CD4-positive, alpha-beta T cell treated with Interferon gamma for 1 hour (primary cell): ENCODE data around the gene DNAJB4.
A peak's percentile ranks its signal among the peaks of the same experiment; 100 is the strongest.
"Not testable (repeated sequence)": the region's sequence is repeated elsewhere in the genome, so short reads cannot be mapped to it uniquely, and the experiment has no call there.

ENCODE experiments used
- DNase-seq: peaks from one replicate; pipeline ENCODE4 v3.0.0-alpha.2; 2020

DNAJB4 gene

GRCh38 chr1:78004719-78005447 lies at the start of gene DNAJB4:
DNAJB4 (plus strand) TSS chr1:78004939; CDS start chr1:78005111, 172 bp downstream.
- DNase-seq = peak; percentile 83

- DNase-seq = no peak
These were observed 49.0 kb upstream of the DNAJB4 start for GRCh38 chr1:77955709-77956108.

- no peak for DNase-seq
These were observed 48.3 kb upstream of the DNAJB4 start for GRCh38 chr1:77956464-77956863.

GRCh38 chr1:77958391-77958790 lies 46.3 kb upstream of the DNAJB4 start:
- DNase-seq = no peak

GRCh38 chr1:77958850-77959249 lies 45.9 kb upstream of the DNAJB4 start:
- DNase-seq = no peak

- DNase-seq = no peak
These were observed 43.3 kb upstream of the DNAJB4 start for GRCh38 chr1:77961392-77961791.

GRCh38 chr1:77966291-77966690 lies 38.4 kb upstream of the DNAJB4 start:
- DNase-seq = no peak

GRCh38 chr1:77970192-77970591 lies 34.5 kb upstream of the DNAJB4 start:
- no peak for DNase-seq

GRCh38 chr1:77972080-77972479 lies 32.7 kb upstream of the DNAJB4 start:
- DNase-seq = no peak

- no peak for DNase-seq
These were observed 29.4 kb upstream of the DNAJB4 start for GRCh38 chr1:77975386-77975785.

- no peak for DNase-seq
These were observed 28.8 kb upstream of the DNAJB4 start for GRCh38 chr1:77975907-77976306.

GRCh38 chr1:77976433-77977076 lies 28.2 kb upstream of the DNAJB4 start:
- no peak for DNase-seq

GRCh38 chr1:77977989-77978292 lies 26.8 kb upstream of the DNAJB4 start:
- no peak for DNase-seq

GRCh38 chr1:77978293-77978968 lies 26.3 kb upstream of the DNAJB4 start:
- DNase-seq = peak; percentile 84

GRCh38 chr1:77978969-77979876 lies 25.5 kb upstream of the DNAJB4 start, which contains the start of gene FUBP1:
FUBP1 (minus strand) TSS chr1:77979072; CDS start chr1:77979004, 68 bp downstream.
- peak; percentile 96 for DNase-seq

GRCh38 chr1:77983352-77983996 lies 21.3 kb upstream of the DNAJB4 start:
- not testable (repeated sequence) for DNase-seq

- DNase-seq = no peak
These were observed 20.8 kb upstream of the DNAJB4 start for GRCh38 chr1:77983997-77984355.

GRCh38 chr1:77984629-77985028 lies 20.1 kb upstream of the DNAJB4 start:
- DNase-seq = no peak

- no peak for DNase-seq
These were observed 17.9 kb upstream of the DNAJB4 start for GRCh38 chr1:77986810-77987209.

GRCh38 chr1:77987919-77988318 lies 16.8 kb upstream of the DNAJB4 start:
- DNase-seq = no peak

- no peak for DNase-seq
These were observed 15.0 kb upstream of the DNAJB4 start for GRCh38 chr1:77989744-77990143.

- DNase-seq = no peak
These were observed 14.0 kb upstream of the DNAJB4 start for GRCh38 chr1:77990629-77991204.
